HuH-7 (cell line): ENCODE data around the gene P3H2.
A peak's percentile ranks its signal among the peaks of the same experiment; 100 is the strongest.

Experiments used
- DNase-seq: peaks from one replicate; pipeline ENCODE4 v3.0.0; 2011; ENCODE audit warnings: low spot score

The P3H2 gene

GRCh38 chr3:189944285-189945145 is 176.2 kb downstream of the P3H2 start:
- no peak for DNase-seq

- DNase-seq = no peak
Measured at GRCh38 chr3:189942948-189943347, 177.7 kb downstream of the P3H2 start.

- DNase-seq = peak; percentile 45
Measured at GRCh38 chr3:189941679-189942078, 179.0 kb downstream of the P3H2 start.

GRCh38 chr3:189941125-189941524 is 179.6 kb downstream of the P3H2 start:
- DNase-seq = peak; percentile 36

- DNase-seq = no peak
Measured at GRCh38 chr3:189937302-189938127, 183.2 kb downstream of the P3H2 start.

GRCh38 chr3:189936201-189936945 is 184.3 kb downstream of the P3H2 start:
- DNase-seq = no peak

- no peak for DNase-seq
Measured at GRCh38 chr3:189927975-189928895, 192.5 kb downstream of the P3H2 start.

- DNase-seq = no peak
Measured at GRCh38 chr3:189921770-189922169, 198.9 kb downstream of the P3H2 start.

GRCh38 chr3:189914799-189915198 is 205.9 kb downstream of the P3H2 start:
- no peak for DNase-seq

GRCh38 chr3:189911001-189911400 is 209.7 kb downstream of the P3H2 start:
- no peak for DNase-seq

- DNase-seq = no peak
Measured at GRCh38 chr3:189909573-189909972, 211.1 kb downstream of the P3H2 start.

GRCh38 chr3:189909139-189909538 is 211.6 kb downstream of the P3H2 start:
- no peak for DNase-seq

GRCh38 chr3:189908646-189909045 is 212.1 kb downstream of the P3H2 start:
- no peak for DNase-seq

- no peak for DNase-seq
Measured at GRCh38 chr3:189907803-189908202, 212.9 kb downstream of the P3H2 start.
